ENCODE measurements around the gene BMPR2. TPM values are rescaled to one million over a fixed set of nuclear protein-coding genes. Genes with fewer than 3 reads are reported as not detected.
"Not testable (repeated sequence)": the region's sequence is repeated elsewhere in the genome, so short reads cannot be mapped to it uniquely, and the experiment has no call there.

The BMPR2 gene
- polyA plus RNA-seq, 1 of the 3 experiments (the other 2 are of a cell fraction), result 10.2 TPM

- Histone ChIP-seq H3K36me3 (replicated peaks in 1 of 2; ENCODE audit: control insufficient read depth in 1 of 2, insufficient read depth in 2 of 2, low read length in 1 of 2) (no peaks in the 10 kb centered on the region), H3K4me3 (ENCODE audit: low read depth in 2 of 2, low read length in 1 of 2) (no peak overlapping the region), H2AFZ (ENCODE audit: low read depth) (no peak overlapping the region), H3K9me3 (no peaks in the 10 kb centered on the region), H3K27ac (ENCODE audit: low read depth in 2 of 2, low read length in 1 of 2) (no peak overlapping the region), H3K9me2 (no peaks in the 10 kb centered on the region), H4K20me1 (ENCODE audit: insufficient read depth) (no peaks in the 10 kb centered on the region), H3K4me2 (no peak overlapping the region), H3K4me1 (ENCODE audit: control insufficient read depth in 1 of 2, insufficient read depth in 2 of 2, low read depth in 1 of 2, low read length in 1 of 2) (no peaks in the 10 kb centered on the region), H3K9ac (no peak overlapping the region), H3K79me2 (ENCODE audit: insufficient read depth) (no peaks in the 10 kb centered on the region), H3K27me3 (ENCODE audit: insufficient read depth) (no peaks in the 10 kb centered on the region), H3F3A (replicated peaks; ENCODE audit: insufficient read depth) (no peaks in the 10 kb centered on the region)
- no peak for DNase-seq
- ChIA-PET CTCF (no interaction called here), POLR2A (no interaction called here)
- TF ChIP-seq CHD2 (IDR thresholded peaks at IDR 0.05; ENCODE audit: low read length, partially characterized antibody) (no peak), USF1 (IDR thresholded peaks at IDR 0.05; ENCODE audit: borderline replicate concordance, low read depth) (no peak), GABPA (IDR thresholded peaks at IDR 0.05; ENCODE audit: low read depth) (no peak), POLR2AphosphoS5 (IDR thresholded peaks at IDR 0.05; ENCODE audit: low read depth, low read length) (no peak), REST (IDR thresholded peaks at IDR 0.05; ENCODE audit: low read depth, low read length) (no peak), YY1 (IDR thresholded peaks at IDR 0.05; ENCODE audit: low read depth) (no peak), EZH2phosphoT487 (IDR thresholded peaks at IDR 0.05; ENCODE audit: borderline replicate concordance, low read depth) (no peak), EP300 (IDR thresholded peaks at IDR 0.05; ENCODE audit: borderline replicate concordance in 1 of 2, low read depth in 1 of 2, low read length in 1 of 2) (no peak), TAF1 (IDR thresholded peaks at IDR 0.05; ENCODE audit: borderline replicate concordance, low read depth, low read length) (no peak)
- WGBS (ENCODE audit: low lambda C conversion rate), result 90% methylated on average over 2 of the region's 2 CpGs
Measured at GRCh38 chr2:202353430-202353829, 22.7 kb upstream of the BMPR2 start.

DNA sequence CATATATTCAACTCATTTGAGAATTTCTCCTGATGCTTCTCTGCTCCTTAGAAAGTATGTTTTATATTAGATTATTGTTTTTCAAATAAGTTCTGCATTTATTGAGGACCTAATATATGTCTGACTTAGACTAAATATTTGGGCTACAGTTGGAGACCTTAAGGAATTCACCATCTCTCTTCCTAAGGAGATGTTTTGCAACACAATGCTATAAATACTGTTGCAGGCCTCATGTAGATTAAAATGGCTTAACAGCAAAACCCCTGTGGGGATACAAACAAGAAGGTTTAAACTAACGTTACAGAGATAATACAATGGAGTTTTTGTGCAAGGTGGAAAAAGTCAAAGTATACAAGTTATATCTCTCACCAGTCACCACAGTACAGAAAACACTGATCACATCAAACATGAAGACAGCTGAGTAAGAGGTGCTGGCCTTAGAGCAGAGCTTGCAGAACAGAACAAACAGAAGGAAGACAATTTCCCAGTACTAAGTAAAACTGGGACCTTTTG, 20.1 kb upstream of the BMPR2 start:
- ChIA-PET CTCF (no interaction called here), POLR2A (no interaction called here)
- 92% methylated on average over 1 of the region's 1 CpG for WGBS (ENCODE audit: low lambda C conversion rate)

GRCh38 chr2:202358924-202359323, 17.2 kb upstream of the BMPR2 start:
- H3K9me2 ChIP-seq; H3K4me3 ChIP-seq (ENCODE audit: low read depth in 2 of 2, low read length in 1 of 2); H2AFZ ChIP-seq (ENCODE audit: low read depth); H3K27me3 ChIP-seq (ENCODE audit: insufficient read depth); H3F3A ChIP-seq (replicated peaks; ENCODE audit: insufficient read depth); H4K20me1 ChIP-seq (ENCODE audit: insufficient read depth); H3K27ac ChIP-seq (ENCODE audit: low read depth in 2 of 2, low read length in 1 of 2); CTCF ChIA-PET; H3K9ac ChIP-seq; DNase-seq; H3K4me2 ChIP-seq; POLR2A ChIA-PET; H3K4me1 ChIP-seq (ENCODE audit: control insufficient read depth in 1 of 2, insufficient read depth in 2 of 2, low read depth in 1 of 2, low read length in 1 of 2); H3K9me3 ChIP-seq; H3K79me2 ChIP-seq (ENCODE audit: insufficient read depth); H3K36me3 ChIP-seq (replicated peaks in 1 of 2; ENCODE audit: control insufficient read depth in 1 of 2, insufficient read depth in 2 of 2, low read length in 1 of 2): not testable (repeated sequence)
- 91% methylated on average over 8 of the region's 8 CpGs for WGBS (ENCODE audit: low lambda C conversion rate)

More for the DNA sequence above, 20.1 kb upstream of the BMPR2 start:
- Histone ChIP-seq H3K79me2 (ENCODE audit: insufficient read depth) (no peaks in the 10 kb centered on the region), H4K20me1 (ENCODE audit: insufficient read depth) (no peaks in the 10 kb centered on the region), H3K4me2 (no peak overlapping the region), H3K27ac (ENCODE audit: low read depth in 2 of 2, low read length in 1 of 2) (no peak overlapping the region), H3K9me3 (no peaks in the 10 kb centered on the region), H3K9ac (no peak overlapping the region), H3K27me3 (ENCODE audit: insufficient read depth) (no peaks in the 10 kb centered on the region), H3K4me3 (ENCODE audit: low read depth in 2 of 2, low read length in 1 of 2) (no peak overlapping the region), H3K4me1 (ENCODE audit: control insufficient read depth in 1 of 2, insufficient read depth in 2 of 2, low read depth in 1 of 2, low read length in 1 of 2) (no peaks in the 10 kb centered on the region), H3K36me3 (replicated peaks in 1 of 2; ENCODE audit: control insufficient read depth in 1 of 2, insufficient read depth in 2 of 2, low read length in 1 of 2) (no peaks in the 10 kb centered on the region), H3F3A (replicated peaks; ENCODE audit: insufficient read depth) (no peaks in the 10 kb centered on the region), H3K9me2 (no peaks in the 10 kb centered on the region), H2AFZ (ENCODE audit: low read depth) (no peak overlapping the region)
- TF ChIP-seq RXRA (IDR thresholded peaks at IDR 0.05; ENCODE audit: borderline replicate concordance, low read depth), result no peak
- no peak for TF ChIP-seq POLR2AphosphoS5 (IDR thresholded peaks at IDR 0.05; ENCODE audit: low read depth, low read length)
- TF ChIP-seq MAX (IDR thresholded peaks at IDR 0.05; ENCODE audit: low read depth), result no peak
- TF ChIP-seq GABPA (IDR thresholded peaks at IDR 0.05; ENCODE audit: low read depth), result no peak
- no peak for TF ChIP-seq MXI1 (IDR thresholded peaks at IDR 0.05; ENCODE audit: low read depth, low read length)
- no peak for TF ChIP-seq NFIC (IDR thresholded peaks at IDR 0.05; ENCODE audit: borderline replicate concordance)
- no peak for TF ChIP-seq FOXJ3 (CRISPR knock-in tag; IDR thresholded peaks at IDR 0.05)
- TF ChIP-seq YY1 (IDR thresholded peaks at IDR 0.05; ENCODE audit: low read depth), result no peak
- TF ChIP-seq MEF2A (IDR thresholded peaks at IDR 0.05; ENCODE audit: borderline replicate concordance, low read depth), result no peak
- TF ChIP-seq USF2 (IDR thresholded peaks at IDR 0.05; ENCODE audit: borderline replicate concordance, low read depth, low read length), result no peak
- TF ChIP-seq NRF1 (IDR thresholded peaks at IDR 0.05; ENCODE audit: low read depth, low read length), result no peak
- no peak for TF ChIP-seq SMC3 (IDR thresholded peaks at IDR 0.05; ENCODE audit: low read depth, low read length)
- no peak for TF ChIP-seq RCOR1 (IDR thresholded peaks at IDR 0.05; ENCODE audit: low read length)
- DNase-seq, result no peak
